HepG2 (cell line): ENCODE data around the gene KLHDC4. TPM values are rescaled to one million over a fixed set of nuclear protein-coding genes. Genes with fewer than 3 reads are reported as not detected.

Source experiments
- ATAC-seq: fragments of 200-7000 bp; cut with Tn5 transposase; 3 replicates; pipeline ENCODE4 v1.9.1; 2020; ENCODE audit warnings: mild to moderate bottlenecking, moderate library complexity
- BruUV-seq: library from RNA; stranded (reverse); fragments of 400-500 nt; replicated peaks from 2 replicates; lab custom pipeline; 2021; lab: Mats Ljungman, UMichigan
- CTCF ChIA-PET: fragments of 300-600 bp; formaldehyde crosslinking; extraction: SDS; loops from one replicate; lab custom pipeline; 2021; ENCODE audit warnings: low total read pairs, inconsistent platforms, low intra/inter-chr PET ratio; lab: Yijun Ruan, JAX
- POLR2A ChIA-PET: fragments of 350-600 bp; sonication (Branson Sonifier 250); formaldehyde crosslinking; loops from one replicate; lab custom pipeline; 2020; ENCODE audit warnings: antibody characterized with exemption, inconsistent platforms; lab: Yijun Ruan, JAX
- DNase-seq: peaks from one replicate; pipeline ENCODE4 v3.0.0-alpha.2; 2015; ENCODE audit warnings: low spot score
- FAIRE-seq: peaks from 3 replicates; lab custom pipeline; 2011; peaks lifted over from hg19 to GRCh38; lab: Jason Lieb, UNC
- H2AFZ ChIP-seq: one replicate; pipeline ENCODE4 v1.6.1; 2011; ENCODE audit warnings: low read length, inconsistent platforms
- H3K27ac ChIP-seq: fragments of 300-600 bp; 3 replicates; pipeline ENCODE4 v1.8.0; 2011; ENCODE audit warnings: mixed run types, mild to moderate bottlenecking, mixed read lengths, low read length, inconsistent platforms; ENCODE audit not compliant: insufficient read depth; ENCODE audit errors: extremely low read length
- H3K27me3 ChIP-seq, 2 experiments: fragments of 200-600 bp in 1 of 2; 2 replicates in 1 of 2; 3 replicates in 1 of 2; pipeline versions ENCODE4 v1.6.0 to v1.8.0; 2011; ENCODE audit warnings: low read length in 2 of 2, mild to moderate bottlenecking in 2 of 2, moderate library complexity in 2 of 2, inconsistent platforms in 1 of 2; ENCODE audit not compliant: insufficient read depth in 2 of 2, control insufficient read depth in 1 of 2
- H3K36me3 ChIP-seq, 2 experiments: fragments of 200-600 bp in 1 of 2; replicated peaks in 1 of 2; 2 replicates in 1 of 2; 3 replicates in 1 of 2; pipeline versions ENCODE4 v1.5.1 to v1.8.0; 2011; ENCODE audit warnings: low read length in 2 of 2, inconsistent platforms in 1 of 2; ENCODE audit not compliant: insufficient read depth in 2 of 2, control insufficient read depth in 1 of 2
- H3K4me1 ChIP-seq: 2 replicates; pipeline ENCODE4 v1.5.1; 2012; ENCODE audit warnings: low read length, inconsistent platforms; ENCODE audit not compliant: insufficient read depth
- H3K4me2 ChIP-seq: 2 replicates; pipeline ENCODE4 v1.6.0; 2011; ENCODE audit warnings: low read depth, low read length, inconsistent platforms
- H3K4me3 ChIP-seq, 3 experiments: fragments of 200-600 bp in 1 of 3; sonication (generic), shearing (Covaris generic) in 1 of 3; replicated peaks in 1 of 3; 2 replicates each; pipeline ENCODE4 v1.5.1; 2011 to 2016; ENCODE audit warnings: low read length in 3 of 3, inconsistent platforms in 2 of 3, low read depth in 2 of 3, mild to moderate bottlenecking in 2 of 3, control low read depth in 1 of 3, mixed read lengths in 1 of 3; ENCODE audit not compliant: insufficient read depth in 1 of 3
- H3K79me2 ChIP-seq: one replicate; pipeline ENCODE4 v1.6.1; 2011; ENCODE audit warnings: low read length, inconsistent platforms; ENCODE audit not compliant: insufficient read depth
- H3K9ac ChIP-seq: 2 replicates; pipeline ENCODE4 v1.6.0; 2011; ENCODE audit warnings: mild to moderate bottlenecking, low read depth, low read length, inconsistent platforms; ENCODE audit not compliant: insufficient read depth
- H3K9me3 ChIP-seq: 2 replicates; pipeline ENCODE4 v1.5.1; 2012; ENCODE audit warnings: mild to moderate bottlenecking, low read length
- H4K20me1 ChIP-seq: 2 replicates; pipeline ENCODE4 v1.6.0; 2011; ENCODE audit warnings: inconsistent platforms, mild to moderate bottlenecking, low read length, moderate library complexity; ENCODE audit not compliant: insufficient read depth
- CREB1 ChIP-seq, 2 experiments: fragments of 450-650 bp in 1 of 2; IDR thresholded peaks; 2 replicates each; pipeline ENCODE4 v1.6.1; 2016 to 2017; ENCODE audit warnings: control low read depth in 1 of 2, mild to moderate bottlenecking in 1 of 2, missing compliant biosample characterization in 1 of 2, missing genetic modification characterization in 1 of 2
- HNF4A ChIP-seq: sonication (generic); formaldehyde crosslinking; IDR thresholded peaks from 2 replicates; pipeline ENCODE4 v1.4.0; 2020; ENCODE audit warnings: missing genetic modification reagents
- HNF4G ChIP-seq, 2 experiments: sonication (generic) in 1 of 2; formaldehyde crosslinking in 1 of 2; IDR thresholded peaks; 2 replicates each; pipeline versions ENCODE4 v1.4.0 to v1.6.1; 2011 to 2020; ENCODE audit warnings: borderline replicate concordance in 2 of 2, low read depth in 2 of 2, mild to moderate bottlenecking in 2 of 2, low read length in 1 of 2, missing genetic modification reagents in 1 of 2, moderate library complexity in 1 of 2
- KDM1A ChIP-seq: IDR thresholded peaks from 2 replicates; pipeline ENCODE4 v1.6.1; 2016; ENCODE audit warnings: missing compliant biosample characterization
- PHB2 ChIP-seq: fragments of 450-650 bp; IDR thresholded peaks from 2 replicates; pipeline ENCODE4 v1.6.1; 2018; ENCODE audit not compliant: partially characterized antibody
- SOX5 ChIP-seq: IDR thresholded peaks from 2 replicates; pipeline ENCODE4 v1.6.1; 2016; ENCODE audit warnings: borderline replicate concordance
- U2AF2 ChIP-seq: fragments of 200-400 bp; formaldehyde crosslinking; IDR thresholded peaks from 2 replicates; pipeline ENCODE4 v1.6.1; 2017; ENCODE audit warnings: low read depth, mild to moderate bottlenecking, low read length
- ZFP41 ChIP-seq: sonication (generic); formaldehyde crosslinking; IDR thresholded peaks from 2 replicates; pipeline ENCODE4 v1.4.0; 2020; ENCODE audit warnings: mild to moderate bottlenecking, missing genetic modification reagents, borderline replicate concordance
- ZNF430 ChIP-seq: sonication (generic); formaldehyde crosslinking; IDR thresholded peaks from 2 replicates; pipeline ENCODE4 v1.9.0; 2021; ENCODE audit warnings: mild to moderate bottlenecking, missing genetic modification reagents
- ZNF629 ChIP-seq: sonication (generic); formaldehyde crosslinking; conservative IDR thresholded peaks from 2 replicates; pipeline ENCODE4 v1.5.0; 2020; ENCODE audit warnings: missing genetic modification reagents
- WGBS: methylation state at CpG from one replicate; pipeline ENCODE4 v1.1.6; 2017; ENCODE audit warnings: low lambda C conversion rate; 5-methylcytosine and 5-hydroxymethylcytosine counted together
- in situ Hi-C: cut with HindIII; loops from 2 replicates; pipeline ENCODE4 v1.10.0; 2017; ENCODE audit warnings: low pct_unique_long_range_greater_than_20kb; ENCODE audit not compliant: extremely low pct_ligation_motif_present
- intact Hi-C: fragments of 100-400 bp; cut with micrococcal nuclease; formaldehyde crosslinking; loops from one replicate; pipeline ENCODE4 v1.10.0; 2022; ENCODE audit not compliant: unreplicated experiment
- polyA plus RNA-seq, 8 experiments: library from polyadenylated mRNA; depleted of rRNA in 3 of 8; stranded (reverse) in 7 of 8; unstranded in 1 of 8; fragments of >200 nt; fragmentation: Illumina TruSeq in 4 of 8; extraction: Trizol in 4 of 8; gene quantifications; 2 replicates each; pipeline versions ENCODE4 v1.2.1 to v1.2.3, GENCODE V29; 2011 to 2016; ENCODE audit warnings: low read depth in 4 of 8, missing spikeins in 1 of 8, mixed read lengths in 1 of 8; ENCODE audit not compliant: insufficient read depth in 1 of 8
- total RNA-seq, 5 experiments: library from RNA; depleted of rRNA; stranded (reverse); fragments of >200 nt; fragmentation: Illumina TruSeq; extraction: Trizol; gene quantifications; 2 replicates each; pipeline ENCODE4 v1.2.3, GENCODE V29; 2016; ENCODE audit warnings: low read depth in 1 of 5
- TF ChIP-seq, protein P1 (sequence below): sonication (generic); formaldehyde crosslinking; IDR thresholded peaks from 2 replicates; pipeline ENCODE4 v1.5.0; 2020; ENCODE audit warnings: missing genetic modification reagents
- TF ChIP-seq, protein P2 (sequence below): IDR thresholded peaks from 2 replicates; pipeline ENCODE4 v1.6.1; 2016

KLHDC4 gene
- total and polyA plus RNA-seq, 2 of the 13 experiments (the other 11 are each of a cell fraction or from before 2014, with no cell fraction given): 18.7 to 31.8 TPM

DNA sequence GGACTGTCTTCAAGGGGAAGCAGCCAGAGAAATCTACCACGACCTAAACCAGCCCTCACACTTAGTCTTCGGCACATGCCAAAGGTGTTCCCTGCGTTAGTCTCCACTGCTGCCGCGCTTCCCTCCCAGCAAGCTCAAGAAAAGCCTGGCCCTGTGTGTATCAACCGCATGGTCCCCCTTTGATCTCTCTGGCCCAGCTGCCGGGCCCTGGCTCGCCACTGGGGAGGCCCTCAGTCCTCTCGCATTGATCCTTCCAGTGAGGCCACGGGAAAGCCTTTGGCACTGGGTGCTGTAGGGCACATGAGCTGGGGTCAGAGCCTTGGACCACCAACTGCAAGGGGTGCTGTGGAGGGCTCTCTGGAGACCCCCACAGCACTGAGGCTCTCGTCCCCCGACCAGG lies 29.6 kb upstream of the KLHDC4 start (continued):
- TF ChIP-seq PHB2 (no peak), U2AF2 (no peak)
- TF ChIP-seq, protein P1, sequence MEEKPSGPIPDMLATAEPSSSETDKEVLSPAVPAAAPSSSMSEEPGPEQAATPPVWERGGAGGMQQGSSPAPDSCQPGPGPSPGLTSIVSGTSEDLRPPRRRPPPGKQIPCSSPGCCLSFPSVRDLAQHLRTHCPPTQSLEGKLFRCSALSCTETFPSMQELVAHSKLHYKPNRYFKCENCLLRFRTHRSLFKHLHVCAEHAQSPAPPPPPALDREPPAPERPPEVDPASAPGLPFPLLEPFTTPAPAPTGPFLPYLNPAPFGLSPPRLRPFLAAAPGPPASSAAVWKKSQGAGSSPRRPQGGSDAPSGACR (CRISPR knock-in tag): no peak
- TF ChIP-seq, all 625 proteins: peak for 0

DNA sequence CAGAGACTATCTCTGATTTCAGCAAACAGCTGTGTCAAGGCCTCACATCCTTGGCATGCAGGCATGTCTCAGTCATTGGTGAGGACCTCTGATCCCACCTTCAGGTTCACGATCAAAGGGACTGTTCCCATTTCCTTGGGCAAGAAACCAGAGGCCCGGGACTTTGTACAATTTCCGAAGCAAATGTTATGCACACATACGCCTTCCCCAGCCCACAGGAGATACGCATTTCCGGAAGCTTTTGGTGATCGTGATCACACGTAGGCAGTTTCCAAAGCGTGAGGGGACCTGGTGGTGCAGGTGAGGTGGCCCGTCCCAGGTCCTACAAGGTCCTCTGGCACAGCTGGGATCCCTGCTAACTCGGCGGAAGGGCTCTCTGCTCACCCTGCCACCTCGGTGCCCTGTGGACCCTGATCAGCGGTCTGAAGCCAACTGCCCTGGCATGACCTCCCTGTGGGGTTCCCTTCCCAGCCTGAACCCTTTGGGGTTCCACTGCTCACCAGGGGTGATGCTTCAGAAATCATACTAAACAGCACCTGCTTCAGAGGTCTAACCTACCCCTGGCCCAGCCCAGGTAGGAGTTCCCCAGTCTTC lies 28.8 kb upstream of the KLHDC4 start:
- Histone ChIP-seq H3K9ac (no peak overlapping the region), H2AFZ (no peak overlapping the region), H3K9me3 (no peaks in the 10 kb centered on the region), H3K79me2 (no peaks in the 10 kb centered on the region), H3K36me3 (no peaks in the 10 kb centered on the region), H3K27me3 (no peaks in the 10 kb centered on the region), H4K20me1 (no peaks in the 10 kb centered on the region), H3K4me3 (no peak overlapping the region), H3K4me2 (peak overlapping the region; percentile 28; the same call in 1 of the 2 replicates)
- WGBS: 41% methylated on average over 8 of the region's 14 CpGs
- intact Hi-C loops: no loop called here
- BruUV-seq: no TSS peak
- ChIA-PET CTCF (no interaction called here), POLR2A (interaction anchor here (1.2 to 6.2 kb wide), 6 partner anchors 9 to 76 kb away, joined by 4 to 228 read pairs (median 5); partner anchors contain the start of gene SLC7A5)
- ATAC-seq (no peak), FAIRE-seq (peak; percentile 54)
- in situ Hi-C loops: no loop called here
- TF ChIP-seq ZNF430 (CRISPR knock-in tag) (no peak), HNF4A (CRISPR knock-in tag) (0 out of 2 replicates have a peak, but pooled peaks have one; percentile 10), ZFP41 (CRISPR knock-in tag) (no peak), HNF4G (IDR thresholded peaks at IDR 0.05; ENCODE audit: borderline replicate concordance, low read depth, low read length) (peak; percentile 25; the same call in 1 of the 2 replicates), HNF4G (CRISPR knock-in tag; IDR thresholded peaks at IDR 0.05; ENCODE audit: borderline replicate concordance, low read depth) (no peak), KDM1A (CRISPR knock-in tag) (0 out of 2 replicates have a peak, but pooled peaks have one; percentile 22), CREB1 (IDR thresholded peaks at IDR 0.05) (no peak), CREB1 (CRISPR knock-in tag; IDR thresholded peaks at IDR 0.05) (peak; percentile 25; the same call in 1 of the 2 replicates), SOX5 (CRISPR knock-in tag) (0 out of 2 replicates have a peak, but pooled peaks have one; percentile 3), ZNF629 (CRISPR knock-in tag) (peak; percentile 87)
- TF ChIP-seq, protein P2, sequence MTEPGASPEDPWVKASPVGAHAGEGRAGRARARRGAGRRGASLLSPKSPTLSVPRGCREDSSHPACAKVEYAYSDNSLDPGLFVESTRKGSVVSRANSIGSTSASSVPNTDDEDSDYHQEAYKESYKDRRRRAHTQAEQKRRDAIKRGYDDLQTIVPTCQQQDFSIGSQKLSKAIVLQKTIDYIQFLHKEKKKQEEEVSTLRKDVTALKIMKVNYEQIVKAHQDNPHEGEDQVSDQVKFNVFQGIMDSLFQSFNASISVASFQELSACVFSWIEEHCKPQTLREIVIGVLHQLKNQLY (CRISPR knock-in tag): no peak
- TF ChIP-seq, all 625 proteins: peak for 6
- H3K27ac ChIP-seq: no peak overlapping the region
- peaks cover 52% of the 10 kb centered on the region for H3K4me1 ChIP-seq
- DNase-seq: no peak
